B cell (primary cell): ENCODE data around the gene CCDC60. TPM values are rescaled to one million over a fixed set of nuclear protein-coding genes. Genes with fewer than 3 reads are reported as not detected.
A peak's percentile ranks its signal among the peaks of the same experiment; 100 is the strongest.

Source experiments
- ATAC-seq: fragments of 200-7000 bp; cut with Tn5 transposase; one replicate; pipeline ENCODE4 v1.10.0; 2021; ENCODE audit warnings: low read depth, mild to moderate bottlenecking, moderate number of reproducible peaks, moderate library complexity
- CTCF ChIA-PET: fragments of 350-600 bp; sonication (Branson Sonifier 250); formaldehyde crosslinking; loops from one replicate; lab custom pipeline; 2021; ENCODE audit warnings: antibody characterized with exemption, inconsistent platforms; lab: Charles Lee
- POLR2A ChIA-PET: fragments of 350-600 bp; sonication (Branson Sonifier 250); formaldehyde crosslinking; loops from one replicate; lab custom pipeline; 2021; ENCODE audit warnings: antibody characterized with exemption; lab: Charles Lee
- DNase-seq: peaks from one replicate; pipeline ENCODE4 v3.0.0; 2013
- H2AFZ ChIP-seq: 2 replicates; pipeline ENCODE4 v1.6.1; 2012; ENCODE audit warnings: mild to moderate bottlenecking, low read depth, low read length; ENCODE audit not compliant: insufficient read depth, poor library complexity, severe bottlenecking
- H3K27ac ChIP-seq, 2 donors: 1 replicate in 1 of 2; 2 replicates in 1 of 2; pipeline ENCODE4 v1.5.1; 2012 to 2013; ENCODE audit warnings: low read length in 2 of 2, mild to moderate bottlenecking in 2 of 2, moderate library complexity in 1 of 2
- H3K27me3 ChIP-seq, 4 experiments: fragments of 200-600 bp in 1 of 4; sonication (generic) in 1 of 4; replicated peaks in 1 of 4; 1 replicate in 2 of 4; 2 replicates in 2 of 4; pipeline versions ENCODE4 v1.6.1 to v1.7.0; 2013 to 2016; ENCODE audit warnings: low read length in 3 of 4, mild to moderate bottlenecking in 2 of 4, mixed read lengths in 1 of 4, moderate library complexity in 1 of 4; ENCODE audit not compliant: insufficient read depth in 4 of 4, control insufficient read depth in 3 of 4; ENCODE audit errors: control extremely low read depth in 1 of 4
- H3K36me3 ChIP-seq, 2 experiments: replicated peaks in 1 of 2; 1 replicate in 1 of 2; 2 replicates in 1 of 2; pipeline versions ENCODE4 v1.6.1 to v1.7.1; 2013; ENCODE audit warnings: low read length in 1 of 2; ENCODE audit not compliant: insufficient read depth in 2 of 2, control insufficient read depth in 1 of 2; ENCODE audit errors: control extremely low read depth in 1 of 2, extremely low read depth in 1 of 2
- H3K4me1 ChIP-seq, 2 donors: fragments of 200-600 bp in 1 of 2; sonication (generic) in 1 of 2; 1 replicate in 1 of 2; 2 replicates in 1 of 2; pipeline versions ENCODE4 v1.5.1 to v1.6.1; 2013 to 2017; ENCODE audit warnings: low read length in 2 of 2; ENCODE audit not compliant: control insufficient read depth in 2 of 2, insufficient read depth in 2 of 2
- H3K4me2 ChIP-seq: replicated peaks from 2 replicates; pipeline ENCODE3; 2012; ENCODE audit warnings: mild to moderate bottlenecking, low read depth, low read length; ENCODE audit not compliant: poor library complexity, severe bottlenecking
- H3K4me3 ChIP-seq, 5 experiments: fragments of 200-600 bp in 1 of 5; sonication (generic) in 1 of 5; 1 replicate in 3 of 5; 2 replicates in 2 of 5; pipeline versions ENCODE4 v1.5.1 to v1.7.0; 2011 to 2016; ENCODE audit warnings: low read length in 4 of 5, mild to moderate bottlenecking in 4 of 5, low read depth in 2 of 5, control low read depth in 1 of 5, moderate library complexity in 1 of 5; ENCODE audit not compliant: insufficient read depth in 1 of 5; ENCODE audit errors: control extremely low read depth in 1 of 5, extremely low read depth in 1 of 5
- H3K79me2 ChIP-seq: fragments of 200-600 bp; sonication (generic); one replicate; pipeline ENCODE4 v1.6.0; 2016; ENCODE audit warnings: low read length; ENCODE audit not compliant: control insufficient read depth, insufficient read depth
- H3K9ac ChIP-seq: fragments of 200-600 bp; sonication (generic); 2 replicates; pipeline ENCODE4 v1.6.1; 2017; ENCODE audit warnings: mild to moderate bottlenecking, low read length, moderate library complexity
- H3K9me3 ChIP-seq, 3 donors: one replicate each; pipeline versions ENCODE4 v1.6.1 to v1.7.1; 2013; ENCODE audit warnings: low read length in 2 of 3; ENCODE audit not compliant: control insufficient read depth in 2 of 3, insufficient read depth in 1 of 3; ENCODE audit errors: control extremely low read depth in 1 of 3
- H4K20me1 ChIP-seq: 2 replicates; pipeline ENCODE4 v1.6.0; 2012; ENCODE audit warnings: mild to moderate bottlenecking, low read length; ENCODE audit not compliant: insufficient read depth, control insufficient read depth, poor library complexity, severe bottlenecking
- H3K27ac Mint-ChIP-seq: one replicate; pipeline ENCODE4 v1.8.0; 2021; ENCODE audit warnings: mixed read lengths
- H3K27me3 Mint-ChIP-seq: one replicate; pipeline ENCODE4 v1.8.0; 2021; ENCODE audit warnings: mixed read lengths
- H3K4me1 Mint-ChIP-seq: one replicate; pipeline ENCODE4 v1.8.0; 2021; ENCODE audit warnings: mixed read lengths
- H3K4me3 Mint-ChIP-seq: one replicate; pipeline ENCODE4 v1.8.0; 2021; ENCODE audit warnings: mixed read lengths
- H3K9me3 Mint-ChIP-seq: one replicate; pipeline ENCODE4 v1.8.0; 2022; ENCODE audit warnings: mixed read lengths; ENCODE audit not compliant: insufficient read depth
- CTCF ChIP-seq: fragments of 200-600 bp; IDR thresholded peaks from one replicate; pipeline ENCODE4 v1.8.0; 2022; ENCODE audit warnings: antibody characterized with exemption, mild to moderate bottlenecking
- EZH2 ChIP-seq: IDR thresholded peaks from 2 replicates; pipeline ENCODE4 v1.6.1; 2012; ENCODE audit warnings: borderline replicate concordance, low read depth, mild to moderate bottlenecking, moderate library complexity, low read length; ENCODE audit not compliant: insufficient read depth, poor library complexity, severe bottlenecking
- WGBS: methylation state at CpG from one replicate; pipeline ENCODE4 v1.1.5; 2013; ENCODE audit warnings: missing lambda C conversion rate; ENCODE audit not compliant: insufficient coverage; 5-methylcytosine and 5-hydroxymethylcytosine counted together
- intact Hi-C: fragments of 100-400 bp; cut with micrococcal nuclease; formaldehyde crosslinking; loops from one replicate; pipeline ENCODE4 v1.10.0; 2022
- polyA plus RNA-seq: library from polyadenylated mRNA; depleted of rRNA; stranded (reverse); fragments of >200 nt; gene quantifications from 2 replicates; pipeline ENCODE4 v1.2.3, GENCODE V29; 2012
- total RNA-seq, 2 donors: library from RNA; stranded (reverse); fragments of 120-200 nt in 1 of 2; gene quantifications; 1 replicate in 1 of 2; 2 replicates in 1 of 2; pipeline versions ENCODE4 v1.2.3 to v1.2.4, GENCODE V29; 2013 to 2022

Gene CCDC60
- total and polyA plus RNA-seq, 2 donors (not counting 1 experiment from before 2014, with no cell fraction given) = not detected

- no peak overlapping the region for H3K27ac Mint-ChIP-seq
- no peaks in the 10 kb centered on the region for H3K9me3 ChIP-seq
- ATAC-seq = no peak
- no peak overlapping the region for H3K4me2 ChIP-seq
- no peak overlapping the region for H3K27ac ChIP-seq
- intact Hi-C loops = no loop called here
- no peak for TF ChIP-seq CTCF
- TF ChIP-seq EZH2 = no peak
- H3K4me3 Mint-ChIP-seq = no peak overlapping the region
- peaks cover 0 to 4% (median 2%) of the 10 kb centered on the region in 4 experiments for H3K27me3 ChIP-seq
- ChIA-PET POLR2A (no interaction called here), CTCF (interaction anchor here (1.0 kb wide), 1 partner anchor 8 kb away, joined by 4 read pairs; no protein-coding TSS in a partner anchor)
- no peak overlapping the region for H2AFZ ChIP-seq
- H3K4me1 Mint-ChIP-seq = no peaks in the 10 kb centered on the region
- DNase-seq = no peak
- H3K4me3 ChIP-seq = no peak overlapping the region
- H3K4me1 ChIP-seq = no peaks in the 10 kb centered on the region
- WGBS = no CpG with 5 or more reads among the region's 6 CpGs
- H4K20me1 ChIP-seq = no peaks in the 10 kb centered on the region
- no peaks in the 10 kb centered on the region for H3K36me3 ChIP-seq
- no peak overlapping the region for H3K9ac ChIP-seq
- H3K9me3 Mint-ChIP-seq = no peaks in the 10 kb centered on the region
- H3K27me3 Mint-ChIP-seq = peaks cover 27% of the 10 kb centered on the region
- H3K79me2 ChIP-seq = no peaks in the 10 kb centered on the region
Observed at GRCh38 chr12:119440803-119441360, 106.4 kb downstream of the CCDC60 start.

DNA sequence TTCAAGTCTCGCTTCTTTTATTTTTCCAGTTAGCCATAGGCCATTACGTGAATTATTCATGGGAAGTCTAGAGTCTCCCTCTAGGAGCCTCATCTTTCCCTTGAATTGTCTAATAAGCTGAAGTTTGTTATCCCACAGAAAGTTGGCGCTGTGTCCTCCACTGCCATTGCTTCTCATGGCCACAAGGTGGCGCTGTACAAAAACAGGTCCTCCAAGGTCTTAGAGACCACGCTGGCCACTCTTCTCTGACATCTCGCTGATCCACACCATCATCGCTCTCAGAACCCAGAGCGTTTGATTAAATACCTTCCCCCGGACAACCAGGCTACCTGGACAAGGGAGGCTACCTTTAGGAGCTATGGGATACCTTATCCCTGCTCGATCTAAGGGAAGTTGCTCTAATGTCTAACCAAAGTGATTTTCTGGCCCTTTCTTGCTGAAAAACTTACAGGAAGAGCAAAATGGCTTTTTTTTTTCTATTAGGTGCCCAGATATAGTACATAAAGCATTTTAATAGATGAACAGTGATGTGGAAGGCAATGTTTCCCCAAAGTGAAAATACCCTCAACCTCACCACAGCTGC lies 110.0 kb downstream of the CCDC60 start:
- Mint-ChIP-seq H3K4me3 (no peak overlapping the region), H3K27ac (no peak overlapping the region), H3K27me3 (peaks cover 17% of the 10 kb centered on the region), H3K9me3 (no peaks in the 10 kb centered on the region), H3K4me1 (no peaks in the 10 kb centered on the region)
- Histone ChIP-seq H3K9me3 (no peaks in the 10 kb centered on the region), H4K20me1 (no peaks in the 10 kb centered on the region), H3K4me1 (no peaks in the 10 kb centered on the region), H3K4me3 (no peak overlapping the region), H3K36me3 (no peaks in the 10 kb centered on the region), H3K27me3 (peaks cover 0 to 4% (median 2%) of the 10 kb centered on the region in 4 experiments), H2AFZ (no peak overlapping the region), H3K27ac (no peak overlapping the region), H3K4me2 (no peak overlapping the region), H3K9ac (no peak overlapping the region), H3K79me2 (no peaks in the 10 kb centered on the region)
- intact Hi-C loops = no loop called here
- peak; percentile 40 for DNase-seq
- ATAC-seq = no peak
- ChIA-PET POLR2A (no interaction called here), CTCF (interaction anchor here (0.6 to 1.2 kb wide), 4 partner anchors 10 to 458 kb away, joined by 3 to 4 read pairs (median 4); partner anchors contain the start of gene PRKAB1)
- 11% methylated on average over 2 of the region's 10 CpGs for WGBS
- peak; percentile 69 for TF ChIP-seq CTCF
- TF ChIP-seq EZH2 = no peak
